MM.1S (cell line): Measurements from ENCODE around the gene SRGAP3.

Experiments used
- CTCF ChIP-seq: fragments of 300-600 bp; sonication (generic); IDR thresholded peaks from 2 replicates; pipeline ENCODE4 v1.5.1; 2016; ENCODE audit warnings: antibody characterized with exemption, low read length, mixed read lengths
- EZH2phosphoT487 ChIP-seq: fragments of 300-600 bp; sonication (generic); IDR thresholded peaks from 2 replicates; pipeline ENCODE4 v1.6.1; 2018; ENCODE audit warnings: antibody characterized with exemption, low read length

- TF ChIP-seq CTCF (no peak), EZH2phosphoT487 (no peak)
These were observed 6.5 kb upstream of the SRGAP3 start for GRCh38 chr3:9255976-9256375.
